Sigmoid colon (tissue), 3 donors: ENCODE measurements around the gene FIGLA.

Source experiments
- CTCF ChIP-seq, 4 experiments: fragments of 450-650 bp in 3 of 4; fragments of 200-600 bp in 1 of 4; IDR thresholded peaks; one replicate each; pipeline ENCODE4 v1.5.1; 2016 to 2019; ENCODE audit warnings: antibody characterized with exemption in 4 of 4, mild to moderate bottlenecking in 3 of 4, moderate library complexity in 2 of 4
- POLR2A ChIP-seq, 2 donors: fragments of 450-650 bp; IDR thresholded peaks; one replicate each; pipeline ENCODE4 v1.6.1; 2016; ENCODE audit warnings: antibody characterized with exemption in 2 of 2, mild to moderate bottlenecking in 2 of 2, moderate library complexity in 2 of 2

- no peak for TF ChIP-seq POLR2A (IDR thresholded peaks at IDR 0.05)
- no peak for TF ChIP-seq CTCF (IDR thresholded peaks at IDR 0.05)
Measured at GRCh38 chr2:70735071-70735470, 55.4 kb downstream of the FIGLA start.
